Hematopoietic multipotent progenitor cell treated with erythropoietin and hydrocortisone succinate and interleukin-3 and kit ligand, for 15 days (in vitro differentiated cells): ENCODE results near the gene PCP4.

Experiments
- DNase-seq: peaks from one replicate; pipeline ENCODE4 v3.0.0-alpha.2; 2015; ENCODE audit warnings: low spot score

Gene PCP4

DNA sequence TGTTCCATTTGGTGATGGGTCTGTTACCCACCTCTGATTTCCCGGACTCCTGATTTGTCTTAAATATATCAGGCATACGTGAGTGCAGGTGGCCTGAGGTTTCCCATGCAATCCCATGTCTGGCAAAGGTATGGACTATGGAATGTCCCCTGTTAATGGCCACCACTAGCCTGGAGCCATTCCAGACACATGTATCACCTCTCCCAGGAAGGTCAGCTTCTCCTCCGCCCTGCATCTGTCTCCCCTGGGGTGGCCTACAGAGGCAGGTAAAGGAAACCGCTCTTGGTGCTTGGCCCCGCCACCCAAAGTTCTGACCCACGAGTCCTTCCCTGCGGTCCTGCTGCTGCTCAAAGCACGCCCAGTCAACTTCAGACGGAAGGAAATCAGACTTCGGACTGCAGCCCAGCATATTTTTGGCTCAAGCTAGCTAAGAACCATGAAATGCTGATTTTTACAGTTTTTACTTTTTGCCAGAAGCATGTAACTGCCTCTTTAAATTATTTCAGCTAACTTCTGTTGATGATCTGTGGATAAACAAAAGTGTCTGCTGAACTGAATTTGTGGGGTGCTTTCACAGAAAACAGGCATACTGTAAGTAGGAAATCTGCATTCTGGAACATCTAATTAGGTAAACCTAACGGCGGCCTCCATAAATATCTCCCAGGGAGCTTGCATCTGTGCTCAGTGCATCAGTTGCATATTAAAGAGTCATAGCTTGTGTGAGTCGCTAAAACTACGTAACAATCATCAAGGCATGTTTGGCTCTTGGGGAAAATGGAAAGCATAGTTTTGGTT lies 105.9 kb downstream of the PCP4 start:
- DNase-seq = no peak

DNA sequence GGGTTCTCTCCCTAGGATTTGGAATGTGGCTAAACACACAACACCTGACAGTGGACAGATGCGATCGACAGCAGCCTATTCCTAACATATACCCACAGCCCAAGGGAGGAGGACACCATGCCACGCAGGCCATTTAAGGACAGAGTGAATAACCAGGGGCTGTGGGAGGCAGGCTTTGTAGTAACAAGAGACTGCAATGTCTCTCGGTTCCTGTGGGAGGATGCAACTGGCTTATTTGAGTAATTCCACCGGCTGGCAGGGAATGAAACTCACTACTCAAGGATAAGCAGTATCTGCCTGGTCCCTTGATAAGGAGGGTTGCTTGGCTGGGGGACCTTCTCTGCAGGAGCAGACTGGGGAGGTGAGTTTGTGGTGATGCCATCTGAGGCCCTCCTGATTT lies 109.6 kb downstream of the PCP4 start:
- no peak for DNase-seq
